ENCODE measurements around the gene IRF2.
"Not testable (repeated sequence)": the region's sequence is repeated elsewhere in the genome, so short reads cannot be mapped to it uniquely, and the experiment has no call there.

The IRF2 gene

GRCh38 chr4:184344435-184344834, 129.9 kb downstream of the IRF2 start:
- DNase-seq, result no peak

DNA sequence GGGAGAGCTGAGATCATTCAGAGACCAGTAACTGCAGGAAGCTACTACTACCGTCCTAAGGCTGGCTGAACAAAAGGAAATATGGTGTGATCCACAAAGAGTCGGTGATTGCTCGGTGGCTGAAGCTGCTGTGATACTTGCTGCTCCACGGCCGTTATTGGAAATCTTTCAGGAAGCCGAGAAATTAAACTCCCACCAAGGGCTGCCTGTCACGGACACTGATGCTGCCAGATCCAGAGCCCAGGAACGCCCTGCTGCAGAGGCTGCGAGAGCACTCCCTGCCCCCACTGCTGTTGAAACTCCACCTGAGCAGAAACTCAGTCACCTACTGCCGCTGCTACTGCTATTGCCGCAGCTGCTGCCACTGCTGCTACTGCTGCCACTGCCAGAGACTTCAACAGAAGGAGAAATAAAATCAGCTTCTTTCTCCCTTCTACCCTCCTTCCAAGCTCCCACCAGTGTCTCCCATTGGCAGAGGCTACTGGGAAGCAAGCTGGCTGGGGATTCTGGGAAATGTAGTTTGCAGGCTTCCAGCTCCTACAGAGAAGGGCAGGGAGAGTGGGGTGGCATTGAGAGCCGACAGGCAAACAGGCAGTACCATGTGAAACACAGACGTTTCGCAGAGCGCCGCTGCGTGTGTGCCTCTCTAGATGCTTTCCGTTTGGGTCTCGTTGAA, 130.7 kb downstream of the IRF2 start:
- peak; percentile 83 for DNase-seq

- DNase-seq, result not testable (repeated sequence)
These were observed 131.5 kb downstream of the IRF2 start for GRCh38 chr4:184342857-184343237.

- no peak for DNase-seq
These were observed 132.0 kb downstream of the IRF2 start for GRCh38 chr4:184342167-184342856.

DNA sequence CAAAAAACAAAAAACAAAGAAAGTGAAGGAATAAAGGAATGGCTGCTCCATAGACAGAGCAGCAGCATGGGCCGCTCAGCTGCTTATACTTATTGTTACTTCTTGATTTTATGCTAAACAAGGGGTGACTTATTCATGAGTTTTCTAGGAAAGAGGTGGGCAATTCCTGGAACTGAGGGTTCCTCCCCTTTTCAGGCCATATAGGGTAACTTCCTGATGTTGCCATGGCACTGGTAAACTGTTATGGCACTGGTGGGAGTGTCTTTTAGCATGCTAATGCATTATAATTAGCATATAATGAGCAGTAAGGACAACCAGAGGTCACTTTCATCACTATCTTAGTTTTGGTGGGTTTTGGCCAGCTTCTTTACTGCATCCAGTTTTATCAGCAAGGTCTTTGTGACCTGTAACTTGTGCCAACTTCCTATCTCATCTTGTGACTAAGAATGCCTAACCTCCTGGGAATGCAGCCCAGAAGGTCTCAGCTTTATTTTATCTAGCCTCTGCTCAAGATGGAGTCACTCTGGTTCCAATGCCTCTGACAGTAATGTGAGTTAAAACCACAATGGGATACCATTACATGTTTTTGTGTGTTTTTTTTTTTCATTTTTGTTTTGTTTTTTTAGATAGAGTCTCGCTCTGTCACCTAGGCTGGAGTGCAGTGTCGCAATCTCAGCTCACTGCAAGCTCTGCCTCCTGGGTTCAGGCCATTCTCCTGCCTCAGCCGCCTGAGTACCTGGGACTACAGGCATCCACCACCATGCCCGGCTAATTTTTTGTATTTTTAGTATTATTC, 134.8 kb downstream of the IRF2 start:
- DNase-seq, result peak; percentile 54

GRCh38 chr4:184337907-184338306, 136.4 kb downstream of the IRF2 start:
- no peak for DNase-seq
